IPS-18a (cell line): ENCODE results near the gene GSG1L.
"Not testable (repeated sequence)": the region's sequence is repeated elsewhere in the genome, so short reads cannot be mapped to it uniquely, and the experiment has no call there.

Experiments
- H3K27ac ChIP-seq: one replicate; pipeline ENCODE4 v1.5.1; 2013; ENCODE audit warnings: low read length
- H3K27me3 ChIP-seq: one replicate; pipeline ENCODE4 v1.6.1; 2013; ENCODE audit warnings: mild to moderate bottlenecking, low read length; ENCODE audit not compliant: control insufficient read depth, insufficient read depth
- H3K36me3 ChIP-seq: one replicate; pipeline ENCODE4 v1.6.1; 2013; ENCODE audit warnings: low read depth, low read length; ENCODE audit not compliant: control insufficient read depth
- H3K4me1 ChIP-seq: one replicate; pipeline ENCODE4 v1.6.1; 2013; ENCODE audit warnings: low read depth, low read length; ENCODE audit not compliant: control insufficient read depth
- H3K4me3 ChIP-seq: one replicate; pipeline ENCODE4 v1.5.1; 2013; ENCODE audit warnings: low read length
- H3K9ac ChIP-seq: one replicate; pipeline ENCODE4 v1.6.1; 2013; ENCODE audit warnings: mild to moderate bottlenecking, low read length, moderate library complexity
- H3K9me3 ChIP-seq: one replicate; pipeline ENCODE4 v1.6.1; 2013; ENCODE audit warnings: low read depth, low read length; ENCODE audit not compliant: control insufficient read depth

GSG1L gene

GRCh38 chr16:27991876-27992275 is 71.6 kb downstream of the GSG1L start:
- Histone ChIP-seq H3K9ac (no peak overlapping the region), H3K4me1 (no peaks in the 10 kb centered on the region), H3K27ac (no peak overlapping the region), H3K27me3 (no peaks in the 10 kb centered on the region), H3K36me3 (no peaks in the 10 kb centered on the region), H3K9me3 (peaks cover 13% of the 10 kb centered on the region), H3K4me3 (no peak overlapping the region)

DNA sequence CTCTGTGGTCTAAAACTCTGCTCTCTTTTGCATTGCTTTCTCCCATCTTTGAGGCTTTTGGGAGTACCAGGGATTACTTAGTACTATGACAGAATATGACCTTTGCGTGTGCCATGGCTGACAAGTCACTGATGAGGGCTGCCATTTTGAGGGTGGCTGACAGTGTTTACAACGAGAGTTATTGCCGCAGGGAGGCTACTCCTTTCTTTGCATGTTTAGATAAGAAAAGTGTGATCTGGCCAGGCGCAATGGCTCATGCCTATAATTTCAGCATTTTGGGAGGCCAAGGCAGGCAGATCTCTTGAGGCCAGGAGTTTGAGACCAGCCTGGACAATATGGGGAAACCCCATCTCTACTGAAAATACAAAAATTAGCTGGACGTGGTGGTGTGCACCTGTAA is 77.5 kb downstream of the GSG1L start:
- Histone ChIP-seq H3K27ac (no peak overlapping the region), H3K9me3 (no peaks in the 10 kb centered on the region), H3K9ac (no peak overlapping the region), H3K27me3 (no peaks in the 10 kb centered on the region), H3K4me3 (no peak overlapping the region), H3K36me3 (no peaks in the 10 kb centered on the region), H3K4me1 (no peaks in the 10 kb centered on the region)

DNA sequence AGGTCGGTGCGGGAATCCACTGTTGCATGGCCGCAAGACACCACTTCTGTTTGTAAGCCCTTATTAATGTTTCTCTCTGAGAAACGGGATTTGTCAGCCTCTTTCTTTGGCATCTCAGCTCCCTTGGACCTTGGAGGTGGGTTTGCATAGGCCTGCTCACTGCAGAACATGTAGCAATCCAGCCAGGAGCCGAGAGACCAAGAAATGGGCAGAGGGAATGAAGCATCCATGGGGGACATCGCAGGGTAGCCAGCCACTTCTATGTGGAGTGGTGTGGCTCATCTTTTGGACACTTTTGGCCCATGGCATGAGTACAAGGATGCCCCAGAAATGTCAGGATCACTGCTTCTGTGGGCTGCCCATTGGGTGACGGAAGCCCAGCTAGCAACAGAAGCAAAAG is 79.4 kb downstream of the GSG1L start:
- Histone ChIP-seq H3K27ac (no peak overlapping the region), H3K4me3 (no peak overlapping the region), H3K9ac (no peak overlapping the region), H3K9me3 (no peaks in the 10 kb centered on the region), H3K27me3 (no peaks in the 10 kb centered on the region), H3K4me1 (no peaks in the 10 kb centered on the region), H3K36me3 (no peaks in the 10 kb centered on the region)

- H3K9ac ChIP-seq, result no peak overlapping the region
- H3K4me3 ChIP-seq, result no peak overlapping the region
- no peaks in the 10 kb centered on the region for H3K36me3 ChIP-seq
- H3K27me3 ChIP-seq, result no peaks in the 10 kb centered on the region
- H3K9me3 ChIP-seq, result no peaks in the 10 kb centered on the region
- no peaks in the 10 kb centered on the region for H3K4me1 ChIP-seq
- H3K27ac ChIP-seq, result no peak overlapping the region
Measured at GRCh38 chr16:27983244-27983643, 80.3 kb downstream of the GSG1L start.

DNA sequence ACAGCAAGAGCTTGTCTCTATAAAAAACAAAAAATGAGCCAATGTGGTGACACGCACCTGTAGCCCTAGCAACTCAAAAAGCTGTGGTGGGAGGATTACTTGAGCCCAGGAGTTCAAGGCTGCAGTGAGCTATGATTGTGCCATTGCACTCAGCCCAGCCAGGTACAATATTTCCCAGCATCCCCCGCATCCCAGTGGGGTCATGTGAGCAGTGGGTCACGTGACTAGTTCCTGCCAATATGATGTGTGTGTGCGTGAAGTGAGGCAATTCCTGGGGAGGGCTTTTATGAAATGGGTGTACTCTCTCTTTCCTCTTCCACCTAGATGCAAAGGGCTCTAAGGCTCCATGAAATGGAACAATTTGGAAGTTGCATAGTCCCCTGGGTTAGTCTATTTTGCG is 81.3 kb downstream of the GSG1L start:
- no peaks in the 10 kb centered on the region for H3K36me3 ChIP-seq
- no peak overlapping the region for H3K9ac ChIP-seq
- no peak overlapping the region for H3K27ac ChIP-seq
- H3K9me3 ChIP-seq, result no peaks in the 10 kb centered on the region
- no peaks in the 10 kb centered on the region for H3K27me3 ChIP-seq
- H3K4me3 ChIP-seq, result no peak overlapping the region
- no peaks in the 10 kb centered on the region for H3K4me1 ChIP-seq

DNA sequence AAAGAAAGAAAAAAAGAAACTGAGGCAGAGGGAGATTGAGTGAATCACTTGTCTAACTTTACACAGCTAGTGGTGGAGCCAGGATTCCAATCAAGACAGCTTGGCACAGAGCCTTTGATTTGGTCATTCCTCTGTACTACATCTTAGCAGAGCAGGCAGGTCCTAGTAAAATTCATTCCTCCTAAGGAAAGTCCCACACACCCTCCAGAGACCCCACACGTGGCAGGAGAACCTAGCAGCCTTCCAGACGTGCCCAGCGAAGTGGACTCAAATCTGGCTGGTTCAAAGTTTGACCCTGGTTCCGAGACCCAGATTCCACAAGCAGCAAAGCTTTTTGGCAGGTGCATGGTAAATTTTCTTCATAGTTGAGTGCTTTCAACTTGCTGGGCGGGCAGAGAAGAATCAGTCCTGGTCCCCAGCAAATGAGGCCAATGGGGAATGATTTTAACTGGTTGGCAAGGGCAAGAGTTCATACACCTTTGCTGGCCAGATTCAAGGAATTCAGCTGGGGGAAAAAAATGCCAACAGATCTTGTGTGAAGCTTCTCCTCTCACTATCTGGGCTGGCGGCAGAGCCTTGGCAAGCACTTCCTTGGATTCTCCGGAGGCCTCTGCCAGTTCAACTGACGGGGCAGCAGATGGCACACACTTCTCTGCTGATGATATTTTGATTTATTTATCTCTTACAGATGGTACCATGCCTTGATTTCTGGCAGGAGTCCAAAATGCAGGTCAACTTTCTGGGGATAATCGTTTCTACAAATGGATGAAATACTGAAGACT is 82.4 kb downstream of the GSG1L start:
- H3K27me3 ChIP-seq, result no peaks in the 10 kb centered on the region
- H3K9ac ChIP-seq, result no peak overlapping the region
- H3K4me3 ChIP-seq, result no peak overlapping the region

DNA sequence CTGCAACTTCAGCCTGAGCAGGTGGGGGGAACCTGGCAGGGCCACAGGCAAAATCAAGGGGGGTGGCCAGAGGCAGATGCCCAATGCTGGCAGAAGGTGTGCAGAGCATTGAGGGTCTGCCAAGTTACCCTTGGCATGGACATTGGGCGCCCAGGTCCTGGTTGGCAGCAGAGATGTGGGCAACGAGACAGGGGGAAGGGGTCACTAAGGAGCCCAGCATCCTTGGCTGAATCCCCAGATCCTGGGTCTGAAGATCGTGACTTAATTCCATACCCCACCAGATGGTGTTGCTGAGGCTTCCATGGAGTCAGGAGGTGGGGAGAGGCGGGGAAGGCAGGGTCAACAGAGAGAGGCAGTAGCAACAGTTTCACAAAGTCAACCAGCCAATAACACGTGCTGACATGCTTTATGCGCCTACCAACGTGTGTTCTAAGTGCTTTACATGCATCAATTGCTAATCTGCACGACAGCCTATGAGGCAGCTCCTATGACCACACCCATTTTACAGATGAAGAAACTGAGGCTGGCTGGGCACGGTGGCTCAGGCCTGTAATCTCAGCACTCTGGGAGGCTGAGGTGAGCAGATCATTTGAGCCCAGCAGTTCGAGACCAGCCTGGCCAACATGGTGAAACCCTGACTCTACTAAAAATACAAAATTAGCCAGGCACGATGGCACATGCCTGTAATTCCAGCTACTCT is 83.3 kb downstream of the GSG1L start:
- Histone ChIP-seq H3K36me3 (no peaks in the 10 kb centered on the region), H3K27me3 (no peaks in the 10 kb centered on the region), H3K4me3 (no peak overlapping the region), H3K9me3 (no peaks in the 10 kb centered on the region), H3K27ac (no peak overlapping the region), H3K9ac (no peak overlapping the region), H3K4me1 (no peaks in the 10 kb centered on the region)

More for the DNA sequence above, 82.4 kb downstream of the GSG1L start:
- no peak overlapping the region for H3K27ac ChIP-seq
- H3K36me3 ChIP-seq, result no peaks in the 10 kb centered on the region
- H3K4me1 ChIP-seq, result no peaks in the 10 kb centered on the region
- H3K9me3 ChIP-seq, result no peaks in the 10 kb centered on the region

DNA sequence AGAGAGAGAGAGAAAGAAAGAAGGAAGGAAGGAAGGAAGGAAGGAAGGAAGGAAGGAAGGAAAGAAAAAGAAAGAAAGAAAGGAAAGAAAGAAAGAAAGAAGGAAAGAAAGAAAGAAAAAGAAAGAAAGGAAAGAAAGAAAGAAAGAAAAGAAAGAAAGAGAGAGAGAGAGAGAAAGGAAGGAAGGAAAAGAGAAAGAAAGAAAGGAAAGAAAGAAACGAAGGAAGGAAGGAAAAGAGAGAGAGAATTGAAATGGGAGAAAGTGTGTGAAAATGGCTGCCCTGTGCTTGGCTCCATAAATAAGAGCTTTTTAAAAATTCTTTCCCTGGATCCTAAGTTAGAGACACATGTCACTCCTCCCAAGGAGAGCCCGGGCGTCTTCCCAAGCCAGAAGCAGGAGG is 83.8 kb downstream of the GSG1L start:
- H3K4me1 ChIP-seq, H3K27me3 ChIP-seq, H3K9me3 ChIP-seq, H3K4me3 ChIP-seq, H3K27ac ChIP-seq, H3K36me3 ChIP-seq, H3K9ac ChIP-seq: not testable (repeated sequence)

GRCh38 chr16:27978876-27979275 is 84.6 kb downstream of the GSG1L start:
- no peaks in the 10 kb centered on the region for H3K36me3 ChIP-seq
- H3K9me3 ChIP-seq, result no peaks in the 10 kb centered on the region
- no peak overlapping the region for H3K9ac ChIP-seq
- no peaks in the 10 kb centered on the region for H3K4me1 ChIP-seq
- H3K4me3 ChIP-seq, result no peak overlapping the region
- H3K27me3 ChIP-seq, result no peaks in the 10 kb centered on the region
- H3K27ac ChIP-seq, result no peak overlapping the region

- no peaks in the 10 kb centered on the region for H3K4me1 ChIP-seq
- H3K9me3 ChIP-seq, result no peaks in the 10 kb centered on the region
- no peak overlapping the region for H3K4me3 ChIP-seq
- no peaks in the 10 kb centered on the region for H3K27me3 ChIP-seq
- H3K36me3 ChIP-seq, result no peaks in the 10 kb centered on the region
- H3K27ac ChIP-seq, result no peak overlapping the region
- H3K9ac ChIP-seq, result no peak overlapping the region
Measured at GRCh38 chr16:27977966-27978365, 85.5 kb downstream of the GSG1L start.

- no peaks in the 10 kb centered on the region for H3K9me3 ChIP-seq
- no peaks in the 10 kb centered on the region for H3K36me3 ChIP-seq
- H3K27ac ChIP-seq, result no peak overlapping the region
- no peaks in the 10 kb centered on the region for H3K4me1 ChIP-seq
- H3K4me3 ChIP-seq, result no peak overlapping the region
- H3K9ac ChIP-seq, result no peak overlapping the region
- H3K27me3 ChIP-seq, result no peaks in the 10 kb centered on the region
Measured at GRCh38 chr16:27976990-27977389, 86.5 kb downstream of the GSG1L start.
